ENCODE data around the gene MRFAP1L1.

MRFAP1L1 gene

GRCh38 chr4:6749340-6750171 lies 39.9 kb upstream of the MRFAP1L1 start:
- TF ChIP-seq SPI1 (IDR thresholded peaks at IDR 0.05; ENCODE audit: borderline replicate concordance, low read depth) = no peak
- TF ChIP-seq POLR2AphosphoS5 (IDR thresholded peaks at IDR 0.05; ENCODE audit: low read depth) = no peak
- TF ChIP-seq REST (IDR thresholded peaks at IDR 0.05; ENCODE audit: insufficient replicate concordance, low read depth) = no peak
- TF ChIP-seq, protein P1, sequence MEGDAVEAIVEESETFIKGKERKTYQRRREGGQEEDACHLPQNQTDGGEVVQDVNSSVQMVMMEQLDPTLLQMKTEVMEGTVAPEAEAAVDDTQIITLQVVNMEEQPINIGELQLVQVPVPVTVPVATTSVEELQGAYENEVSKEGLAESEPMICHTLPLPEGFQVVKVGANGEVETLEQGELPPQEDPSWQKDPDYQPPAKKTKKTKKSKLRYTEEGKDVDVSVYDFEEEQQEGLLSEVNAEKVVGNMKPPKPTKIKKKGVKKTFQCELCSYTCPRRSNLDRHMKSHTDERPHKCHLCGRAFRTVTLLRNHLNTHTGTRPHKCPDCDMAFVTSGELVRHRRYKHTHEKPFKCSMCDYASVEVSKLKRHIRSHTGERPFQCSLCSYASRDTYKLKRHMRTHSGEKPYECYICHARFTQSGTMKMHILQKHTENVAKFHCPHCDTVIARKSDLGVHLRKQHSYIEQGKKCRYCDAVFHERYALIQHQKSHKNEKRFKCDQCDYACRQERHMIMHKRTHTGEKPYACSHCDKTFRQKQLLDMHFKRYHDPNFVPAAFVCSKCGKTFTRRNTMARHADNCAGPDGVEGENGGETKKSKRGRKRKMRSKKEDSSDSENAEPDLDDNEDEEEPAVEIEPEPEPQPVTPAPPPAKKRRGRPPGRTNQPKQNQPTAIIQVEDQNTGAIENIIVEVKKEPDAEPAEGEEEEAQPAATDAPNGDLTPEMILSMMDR (IDR thresholded peaks at IDR 0.05; ENCODE audit: insufficient read depth, low read length) = no peak
- TF ChIP-seq GABPA (IDR thresholded peaks at IDR 0.05; ENCODE audit: low read depth) = no peak
- H3K27ac ChIP-seq (replicated peaks) = no peak overlapping the region
- DNase-seq (ENCODE audit: low read depth in 1 of 2, low spot score in 1 of 2) = no peak
- H3K4me3 ChIP-seq (replicated peaks; ENCODE audit: insufficient read depth, low read length) = no peak overlapping the region
- no peaks in the 10 kb centered on the region for H3K27me3 ChIP-seq (ENCODE audit: insufficient read depth, poor library complexity, severe bottlenecking)

GRCh38 chr4:6748286-6748685 lies 38.6 kb upstream of the MRFAP1L1 start:
- Histone ChIP-seq H3K27ac (replicated peaks) (no peak overlapping the region), H3K4me3 (replicated peaks; ENCODE audit: insufficient read depth, low read length) (no peak overlapping the region), H3K27me3 (ENCODE audit: insufficient read depth, poor library complexity, severe bottlenecking) (no peaks in the 10 kb centered on the region)
- TF ChIP-seq, protein P1 (IDR thresholded peaks at IDR 0.05; ENCODE audit: insufficient read depth, low read length) = no peak
- no peak for TF ChIP-seq REST (IDR thresholded peaks at IDR 0.05; ENCODE audit: insufficient replicate concordance, low read depth)
- TF ChIP-seq SPI1 (IDR thresholded peaks at IDR 0.05; ENCODE audit: borderline replicate concordance, low read depth) = no peak
- no peak for TF ChIP-seq GABPA (IDR thresholded peaks at IDR 0.05; ENCODE audit: low read depth)
- no peak for TF ChIP-seq POLR2AphosphoS5 (IDR thresholded peaks at IDR 0.05; ENCODE audit: low read depth)
- no peak for DNase-seq (ENCODE audit: low read depth in 1 of 2, low spot score in 1 of 2)

GRCh38 chr4:6747294-6748051 lies 37.8 kb upstream of the MRFAP1L1 start:
- no peaks in the 10 kb centered on the region for H3K27me3 ChIP-seq (ENCODE audit: insufficient read depth, poor library complexity, severe bottlenecking)
- TF ChIP-seq POLR2AphosphoS5 (IDR thresholded peaks at IDR 0.05; ENCODE audit: low read depth) = no peak
- no peak for TF ChIP-seq GABPA (IDR thresholded peaks at IDR 0.05; ENCODE audit: low read depth)
- TF ChIP-seq, protein P1 (IDR thresholded peaks at IDR 0.05; ENCODE audit: insufficient read depth, low read length) = no peak
- no peak for TF ChIP-seq SPI1 (IDR thresholded peaks at IDR 0.05; ENCODE audit: borderline replicate concordance, low read depth)
- TF ChIP-seq REST (IDR thresholded peaks at IDR 0.05; ENCODE audit: insufficient replicate concordance, low read depth) = no peak
- H3K27ac ChIP-seq (replicated peaks) = no peak overlapping the region
- DNase-seq (ENCODE audit: low read depth in 1 of 2, low spot score in 1 of 2) = no peak
- H3K4me3 ChIP-seq (replicated peaks; ENCODE audit: insufficient read depth, low read length) = no peak overlapping the region
